Measurements from ENCODE around the gene DLEC1. TPM values are rescaled to one million over a fixed set of nuclear protein-coding genes. Genes with fewer than 3 reads are reported as not detected.

The DLEC1 gene
- total RNA-seq, 1 donor from 2014 or later = 0.42 TPM

GRCh38 chr3:38094999-38095398 is 56.0 kb downstream of the DLEC1 start:
- H3K27me3 Mint-ChIP-seq (ENCODE audit: unreplicated experiment) = peaks cover 2% of the 10 kb centered on the region
- no peak for TF ChIP-seq CTCF (IDR thresholded peaks at IDR 0.05; ENCODE audit: partially characterized antibody, unreplicated experiment)
- peaks cover 8% of the 10 kb centered on the region for H3K9me3 Mint-ChIP-seq (ENCODE audit: unreplicated experiment)
- no peak overlapping the region for H3K27ac Mint-ChIP-seq (ENCODE audit: unreplicated experiment)
- no peak for DNase-seq
- peaks cover 3% of the 10 kb centered on the region for H3K4me1 Mint-ChIP-seq (ENCODE audit: low read depth, unreplicated experiment)
- no peak overlapping the region for H3K4me3 Mint-ChIP-seq (ENCODE audit: unreplicated experiment)
- H3K36me3 Mint-ChIP-seq (ENCODE audit: unreplicated experiment) = no peaks in the 10 kb centered on the region

GRCh38 chr3:38095669-38096483 is 56.9 kb downstream of the DLEC1 start:
- H3K36me3 Mint-ChIP-seq (ENCODE audit: unreplicated experiment) = no peaks in the 10 kb centered on the region
- DNase-seq = no peak
- H3K4me1 Mint-ChIP-seq (ENCODE audit: low read depth, unreplicated experiment) = peaks cover 5% of the 10 kb centered on the region
- H3K27me3 Mint-ChIP-seq (ENCODE audit: unreplicated experiment) = peaks cover 2% of the 10 kb centered on the region
- no peak overlapping the region for H3K4me3 Mint-ChIP-seq (ENCODE audit: unreplicated experiment)
- no peak for TF ChIP-seq CTCF (IDR thresholded peaks at IDR 0.05; ENCODE audit: partially characterized antibody, unreplicated experiment)
- H3K27ac Mint-ChIP-seq (ENCODE audit: unreplicated experiment) = no peak overlapping the region
- peaks cover 8% of the 10 kb centered on the region for H3K9me3 Mint-ChIP-seq (ENCODE audit: unreplicated experiment)

- H3K4me1 Mint-ChIP-seq (ENCODE audit: low read depth, unreplicated experiment) = peaks cover 5% of the 10 kb centered on the region
- no peak for TF ChIP-seq CTCF (IDR thresholded peaks at IDR 0.05; ENCODE audit: partially characterized antibody, unreplicated experiment)
- peaks cover 8% of the 10 kb centered on the region for H3K9me3 Mint-ChIP-seq (ENCODE audit: unreplicated experiment)
- no peaks in the 10 kb centered on the region for H3K36me3 Mint-ChIP-seq (ENCODE audit: unreplicated experiment)
- no peaks in the 10 kb centered on the region for H3K27me3 Mint-ChIP-seq (ENCODE audit: unreplicated experiment)
- no peak overlapping the region for H3K4me3 Mint-ChIP-seq (ENCODE audit: unreplicated experiment)
- no peak for DNase-seq
- H3K27ac Mint-ChIP-seq (ENCODE audit: unreplicated experiment) = peak overlapping the region; percentile 28
Observed at GRCh38 chr3:38097446-38098375, 58.7 kb downstream of the DLEC1 start.

- no peak for TF ChIP-seq CTCF (IDR thresholded peaks at IDR 0.05; ENCODE audit: partially characterized antibody, unreplicated experiment)
- Mint-ChIP-seq H3K27me3 (ENCODE audit: unreplicated experiment) (no peaks in the 10 kb centered on the region), H3K9me3 (ENCODE audit: unreplicated experiment) (peaks cover 7% of the 10 kb centered on the region), H3K27ac (ENCODE audit: unreplicated experiment) (no peak overlapping the region), H3K36me3 (ENCODE audit: unreplicated experiment) (no peaks in the 10 kb centered on the region), H3K4me1 (ENCODE audit: low read depth, unreplicated experiment) (peaks cover 5% of the 10 kb centered on the region), H3K4me3 (ENCODE audit: unreplicated experiment) (no peak overlapping the region)
- DNase-seq = no peak
Observed at GRCh38 chr3:38098376-38098723, 59.3 kb downstream of the DLEC1 start.

Measured in glutamatergic neuron (in vitro differentiated cells).